Cardiac ventricle fibroblast (primary cell): ENCODE measurements around the gene TRAF3. TPM values are rescaled to one million over a fixed set of nuclear protein-coding genes. Genes with fewer than 3 reads are reported as not detected.

Experiments
- total RNA-seq: library from RNA; depleted of rRNA; stranded (reverse); fragments of >200 nt; gene quantifications from 2 replicates; pipeline ENCODE4 v1.2.3, GENCODE V29; 2015

Gene TRAF3, protein sequence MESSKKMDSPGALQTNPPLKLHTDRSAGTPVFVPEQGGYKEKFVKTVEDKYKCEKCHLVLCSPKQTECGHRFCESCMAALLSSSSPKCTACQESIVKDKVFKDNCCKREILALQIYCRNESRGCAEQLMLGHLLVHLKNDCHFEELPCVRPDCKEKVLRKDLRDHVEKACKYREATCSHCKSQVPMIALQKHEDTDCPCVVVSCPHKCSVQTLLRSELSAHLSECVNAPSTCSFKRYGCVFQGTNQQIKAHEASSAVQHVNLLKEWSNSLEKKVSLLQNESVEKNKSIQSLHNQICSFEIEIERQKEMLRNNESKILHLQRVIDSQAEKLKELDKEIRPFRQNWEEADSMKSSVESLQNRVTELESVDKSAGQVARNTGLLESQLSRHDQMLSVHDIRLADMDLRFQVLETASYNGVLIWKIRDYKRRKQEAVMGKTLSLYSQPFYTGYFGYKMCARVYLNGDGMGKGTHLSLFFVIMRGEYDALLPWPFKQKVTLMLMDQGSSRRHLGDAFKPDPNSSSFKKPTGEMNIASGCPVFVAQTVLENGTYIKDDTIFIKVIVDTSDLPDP
- total RNA-seq = 13.7 and 19.6 TPM in 2 replicates

DNA sequence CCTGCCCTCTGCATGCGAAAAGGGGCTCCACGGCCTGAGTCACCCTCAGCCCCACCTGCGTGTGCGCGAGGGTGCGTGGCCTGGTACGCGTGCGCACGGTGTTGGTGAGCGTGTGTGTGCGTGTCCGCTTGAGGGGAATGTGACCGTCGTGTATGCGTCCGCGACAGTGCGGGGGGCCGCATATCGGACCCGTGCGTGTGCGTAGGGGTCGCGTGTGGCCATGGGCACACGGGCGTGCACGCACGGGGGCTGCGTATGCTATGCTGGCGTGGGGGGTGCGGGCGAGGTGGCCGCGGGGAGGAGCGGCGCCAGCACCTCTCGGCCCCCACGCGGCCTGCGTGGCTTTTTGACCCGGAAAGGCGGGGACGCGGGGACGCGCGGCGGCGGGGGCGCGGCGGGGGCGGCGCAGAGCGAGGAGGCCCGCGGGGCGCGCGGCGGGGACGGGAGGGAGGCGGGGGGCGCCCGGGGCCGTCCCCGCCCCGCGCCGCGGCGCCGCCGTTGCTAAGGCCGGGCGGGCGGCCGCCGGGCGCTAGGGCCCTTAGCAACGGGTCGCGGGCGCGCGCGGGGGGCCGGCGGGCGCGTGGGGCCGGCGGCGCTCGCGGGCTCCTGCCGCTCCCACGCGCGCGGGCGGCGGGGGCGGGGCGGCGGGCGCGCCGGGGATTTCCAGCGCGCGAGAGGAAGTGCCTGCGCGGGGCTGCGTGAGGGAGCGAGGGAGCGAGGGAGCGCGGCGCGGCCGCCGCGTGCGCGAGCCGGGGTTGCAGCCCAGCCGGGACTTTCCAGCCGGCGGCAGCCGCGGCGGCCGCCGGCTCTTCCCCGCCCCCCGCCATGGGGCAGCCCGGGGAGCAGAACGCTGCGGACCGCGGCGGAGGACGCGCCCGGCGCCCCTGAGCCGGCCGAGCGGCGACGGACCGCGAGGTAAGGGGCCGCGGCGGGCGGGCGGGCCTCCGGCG lies at the start of gene TRAF3:
TSS of gene TRAF3 (plus strand) at position 689 of the 950 bp plus-strand sequence. CDS start 92,753 bp downstream, outside the sequence.

DNA sequence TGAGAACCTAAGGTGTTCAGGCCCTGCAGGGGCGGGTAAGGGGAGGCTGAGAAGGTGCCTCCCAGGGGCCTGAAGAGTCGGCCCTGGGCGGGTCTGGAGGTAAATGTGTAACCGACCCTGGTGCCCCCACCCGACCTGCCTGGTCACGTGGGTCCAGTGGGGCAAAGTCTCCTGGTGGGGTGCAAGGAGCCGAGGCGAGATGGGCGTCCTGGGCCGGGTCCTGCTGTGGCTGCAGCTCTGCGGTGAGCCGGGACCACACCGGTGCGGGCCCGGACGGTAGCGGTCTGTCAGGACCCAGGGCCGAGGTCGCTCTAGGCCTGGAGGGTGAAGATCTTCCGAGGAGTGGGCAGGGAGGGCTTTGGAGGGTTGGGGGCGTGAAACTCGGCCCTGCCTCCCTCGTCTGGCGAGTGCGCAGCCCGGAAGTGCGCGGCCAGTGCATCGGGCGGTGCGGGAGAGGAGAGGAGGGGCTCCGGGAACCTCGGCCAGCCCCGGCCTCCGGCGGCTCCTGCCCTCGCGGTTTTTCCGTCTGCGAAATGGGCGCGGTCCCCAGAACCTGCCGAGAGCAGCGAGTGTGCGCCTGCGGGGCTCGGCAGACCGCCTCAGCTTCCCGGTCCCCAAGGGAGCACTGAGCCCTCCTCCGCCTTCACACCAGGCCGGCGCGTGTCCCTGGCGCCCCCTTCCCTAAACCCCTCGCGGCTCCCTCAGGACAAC lies 145.4 kb downstream of the TRAF3 start, which contains the start of gene AMN:
TSS of gene AMN (plus strand) at position 174 of the 711 bp plus-strand sequence. CDS start at position 200, 26 bp downstream.

Other genes starting within 250 kb of the TRAF3 start
- 11.9 and 12.4 TPM in 2 replicates for gene RCOR1, start 184.8 kb upstream of the TRAF3 start, total RNA-seq
- gene AMN, start 145.2 kb downstream of the TRAF3 start, total RNA-seq = 0.12 TPM in 1 of 2 replicates, not detected in the other